Cardiac muscle cell (in vitro differentiated cells and primary cell): Measurements from ENCODE around the gene FAM3D. TPM values are rescaled to one million over a fixed set of nuclear protein-coding genes. Genes with fewer than 3 reads are reported as not detected.

Experiments used
- DNase-seq, 2 donors: peaks; one replicate each; pipeline versions ENCODE4 v3.0.0 to v3.0.0-alpha.2; 2010 to 2017; ENCODE audit warnings: low read depth in 1 of 2, low spot score in 1 of 2
- H3K27ac ChIP-seq: fragments of 200-600 bp; sonication (generic); 2 replicates; pipeline ENCODE4 v1.5.1; 2016
- H3K27me3 ChIP-seq: fragments of 200-600 bp; sonication (generic); 2 replicates; pipeline ENCODE4 v1.6.0; 2016; ENCODE audit warnings: control low read depth
- H3K36me3 ChIP-seq: fragments of 200-600 bp; sonication (generic); 2 replicates; pipeline ENCODE4 v1.5.1; 2016; ENCODE audit warnings: control low read depth
- H3K4me1 ChIP-seq: fragments of 200-600 bp; sonication (generic); 2 replicates; pipeline ENCODE4 v1.8.1; 2017; ENCODE audit warnings: low read depth, mild to moderate bottlenecking, mixed run types
- H3K4me3 ChIP-seq: fragments of 200-600 bp; sonication (generic); 2 replicates; pipeline ENCODE4 v1.5.1; 2016; ENCODE audit warnings: mild to moderate bottlenecking
- H3K9me3 ChIP-seq: fragments of 200-600 bp; sonication (generic); 2 replicates; pipeline ENCODE4 v1.5.1; 2017; ENCODE audit warnings: low read depth, mild to moderate bottlenecking, control low read depth
- CTCF ChIP-seq: IDR thresholded peaks from 2 replicates; pipeline ENCODE4 v1.5.1; 2012; ENCODE audit warnings: low read depth, mild to moderate bottlenecking, low read length
- polyA plus RNA-seq: library from polyadenylated mRNA; unstranded; fragments of >200 nt; fragmentation: Nextera tagmentation; extraction: Ambion mirVana; gene quantifications from 2 replicates; pipeline ENCODE4 v1.2.1, GENCODE V29; 2016
- total RNA-seq: library from RNA; depleted of rRNA; stranded (reverse); fragments of >200 nt; gene quantifications from 2 replicates; pipeline ENCODE4 v1.2.3, GENCODE V29; 2016

Gene FAM3D
- total and polyA plus RNA-seq, 2 experiments from 2014 or later, result 1.5 TPM; not detected in 1

GRCh38 chr3:58664611-58665010 lies 2.0 kb downstream of the FAM3D start:
- no peaks in the 10 kb centered on the region for H3K9me3 ChIP-seq
- H3K4me1 ChIP-seq, result peaks cover 3% of the 10 kb centered on the region
- H3K27me3 ChIP-seq, result peaks cover 4% of the 10 kb centered on the region
- H3K27ac ChIP-seq, result no peak overlapping the region
- H3K36me3 ChIP-seq, result no peaks in the 10 kb centered on the region
- TF ChIP-seq CTCF, result no peak
- no peak overlapping the region for H3K4me3 ChIP-seq
- DNase-seq, result no peak

DNA sequence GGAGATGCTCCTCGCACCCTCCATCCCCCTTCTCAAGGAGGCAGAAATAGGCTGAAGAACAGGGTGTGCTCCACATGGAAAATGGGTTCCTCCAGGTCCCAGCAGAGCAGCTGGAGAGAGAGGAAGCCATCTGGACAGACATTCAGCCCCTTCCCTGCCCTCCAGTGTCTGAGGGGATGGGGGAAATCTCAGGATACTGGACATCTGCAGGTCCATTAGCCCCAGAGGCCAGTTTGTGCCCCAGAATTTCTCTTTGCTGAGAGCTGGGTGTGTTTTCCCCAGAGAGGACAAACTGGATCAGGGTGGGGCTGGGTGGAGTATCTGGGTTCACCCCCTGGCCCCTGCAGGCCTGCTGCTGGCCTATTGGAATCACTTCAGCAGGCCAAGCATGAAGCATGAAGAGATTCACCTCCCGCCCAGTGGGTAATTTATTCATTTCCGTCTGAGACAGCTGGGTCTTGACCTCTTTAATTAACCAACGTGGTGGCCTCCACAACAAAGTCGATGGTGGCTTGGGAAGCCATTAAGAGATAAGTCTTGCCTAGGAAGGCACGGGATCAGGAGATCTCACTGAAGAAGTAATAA lies 4.6 kb downstream of the FAM3D start:
- no peaks in the 10 kb centered on the region for H3K4me1 ChIP-seq
- H3K36me3 ChIP-seq, result no peaks in the 10 kb centered on the region
- no peak overlapping the region for H3K27ac ChIP-seq
- peaks cover 4% of the 10 kb centered on the region for H3K27me3 ChIP-seq
- DNase-seq, result no peak
- TF ChIP-seq CTCF, result no peak
- no peaks in the 10 kb centered on the region for H3K9me3 ChIP-seq
- H3K4me3 ChIP-seq, result no peak overlapping the region

DNA sequence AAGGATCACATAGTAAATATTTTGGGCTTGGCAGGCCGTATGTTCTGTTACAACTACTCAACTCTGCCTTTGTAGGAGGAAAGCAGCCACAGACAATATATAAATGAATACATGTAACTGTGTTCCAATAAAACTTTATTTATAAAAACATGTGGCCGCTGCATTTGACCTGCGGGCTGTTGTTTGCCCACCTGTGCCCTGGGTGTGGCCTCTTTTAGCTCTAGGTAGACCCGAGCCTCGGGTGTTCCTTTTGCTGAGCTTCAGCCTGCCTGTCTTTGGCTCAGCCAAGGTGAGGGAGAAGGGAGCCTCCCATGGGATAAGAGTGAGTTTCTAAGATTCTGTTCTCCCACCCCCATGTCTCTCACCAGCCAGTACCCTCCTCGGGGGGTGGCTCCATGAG lies 5.6 kb downstream of the FAM3D start:
- peaks cover 4% of the 10 kb centered on the region for H3K27me3 ChIP-seq
- no peak overlapping the region for H3K4me3 ChIP-seq
- DNase-seq, result no peak
- H3K36me3 ChIP-seq, result no peaks in the 10 kb centered on the region
- no peak for TF ChIP-seq CTCF
- H3K27ac ChIP-seq, result no peak overlapping the region
- no peaks in the 10 kb centered on the region for H3K9me3 ChIP-seq
- no peaks in the 10 kb centered on the region for H3K4me1 ChIP-seq

DNA sequence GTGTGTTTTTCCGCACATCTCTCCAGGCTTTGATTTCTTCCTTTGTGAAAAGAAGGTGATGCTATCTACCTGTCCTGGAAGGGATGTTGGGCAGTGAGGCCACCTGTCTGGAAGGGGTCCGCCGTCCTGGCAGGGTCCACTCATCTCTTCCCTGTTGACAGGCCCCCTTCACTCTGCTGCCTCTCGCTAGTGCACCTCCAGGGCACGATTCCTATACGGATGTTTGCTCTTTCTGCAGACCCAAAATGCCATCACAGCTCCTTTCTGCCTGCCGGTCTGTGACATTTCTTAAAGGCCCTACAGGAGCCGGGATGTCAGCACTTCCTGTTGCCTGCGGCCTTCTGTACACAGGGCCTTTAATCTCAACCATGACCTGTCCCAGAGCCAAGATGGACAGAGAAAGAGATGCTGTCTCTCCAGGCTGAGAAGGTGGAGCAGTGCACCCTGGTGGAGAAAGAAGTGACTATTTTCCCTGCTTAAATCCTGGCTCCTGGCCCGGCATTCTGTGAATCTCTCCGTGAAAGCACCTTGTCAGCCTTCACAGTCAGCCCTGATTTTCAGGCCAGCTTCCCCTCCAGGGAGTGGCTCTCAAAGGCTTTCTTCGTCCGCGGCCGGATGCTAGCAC lies 7.4 kb downstream of the FAM3D start:
- peak; percentile 55 for TF ChIP-seq CTCF
- no peak overlapping the region for H3K27ac ChIP-seq
- no peaks in the 10 kb centered on the region for H3K4me1 ChIP-seq
- DNase-seq, result peak; percentile 22 to 72
- no peaks in the 10 kb centered on the region for H3K9me3 ChIP-seq
- H3K4me3 ChIP-seq, result no peak overlapping the region
- peaks cover 7% of the 10 kb centered on the region for H3K27me3 ChIP-seq
- H3K36me3 ChIP-seq, result no peaks in the 10 kb centered on the region

DNA sequence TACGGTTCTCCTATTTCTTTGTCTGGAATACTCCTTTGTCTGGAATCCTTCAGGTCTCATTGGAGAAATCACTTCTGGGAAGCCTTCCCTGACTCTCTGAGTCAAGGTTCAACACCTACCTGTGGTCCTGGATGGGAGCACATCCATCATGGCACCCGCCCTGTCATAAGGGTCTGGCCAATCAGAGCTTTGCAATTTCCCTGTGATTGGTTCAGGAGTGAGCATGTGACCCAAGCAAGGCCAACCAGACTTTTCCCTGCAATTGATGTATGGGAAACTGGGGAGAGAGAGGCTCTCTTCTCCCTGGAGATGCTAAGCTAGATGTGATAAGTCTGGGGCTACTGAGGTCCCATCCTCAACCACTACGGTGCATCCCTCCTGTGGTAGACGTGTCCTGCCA lies 8.1 kb downstream of the FAM3D start:
- Histone ChIP-seq H3K9me3 (no peaks in the 10 kb centered on the region), H3K27me3 (peaks cover 6% of the 10 kb centered on the region), H3K4me1 (no peaks in the 10 kb centered on the region), H3K4me3 (no peak overlapping the region), H3K36me3 (no peaks in the 10 kb centered on the region), H3K27ac (no peak overlapping the region)
- DNase-seq, result no peak
- no peak for TF ChIP-seq CTCF
